ENCODE measurements around the gene KCNN4. TPM values are rescaled to one million over a fixed set of nuclear protein-coding genes. Genes with fewer than 3 reads are reported as not detected.

KCNN4 gene
- total and polyA plus RNA-seq, 10 of the 15 experiments (the other 5 are each of a cell fraction or from before 2014, with no cell fraction given), result 1.4 to 112 (median 77.9) TPM

GRCh38 chr19:43777163-43777695 is 3.5 kb downstream of the KCNN4 start:
- Histone ChIP-seq H2AFZ (ENCODE audit: control insufficient read depth, low read depth, low read length) (no peak overlapping the region), H3K79me2 (ENCODE audit: control insufficient read depth, insufficient read depth, low read length) (peaks cover 64% of the 10 kb centered on the region), H3K9ac (ENCODE audit: control insufficient read depth, insufficient read depth, low read length) (peak overlapping the region; percentile 64), H3K4me1 (ENCODE audit: control insufficient read depth, insufficient read depth, low read length) (peaks cover 43% of the 10 kb centered on the region), H3K36me3 (ENCODE audit: control insufficient read depth in 2 of 2, insufficient read depth in 2 of 2, low read length in 1 of 2) (peaks cover 14 to 16% of the 10 kb centered on the region in 2 experiments), H3K27me3 (replicated peaks in 1 of 2; ENCODE audit: control insufficient read depth in 2 of 2, insufficient read depth in 2 of 2, low read length in 1 of 2) (no peaks in the 10 kb centered on the region), H3K9me3 (replicated peaks; ENCODE audit: control insufficient read depth, insufficient read depth, low read length) (no peaks in the 10 kb centered on the region), H3K27ac (ENCODE audit: control insufficient read depth, insufficient read depth) (peak overlapping the region; percentile 95), H3K4me2 (ENCODE audit: control insufficient read depth, insufficient read depth) (peak overlapping the region; percentile 96), H3K4me3 (peak overlapping the region; percentile 100), H4K20me1 (ENCODE audit: control insufficient read depth, insufficient read depth) (no peaks in the 10 kb centered on the region)
- ChIA-PET CTCF (interaction anchor here (0.6 to 9.2 kb wide), 7 partner anchors 13 to 1831 kb away, joined by 3 to 324 read pairs (median 3); partner anchors contain the start of gene SMG9), RAD21 (ENCODE audit: unreplicated experiment) (interaction anchor here (0.6 to 7.4 kb wide), 9 partner anchors 9 to 108 kb away, joined by 3 to 148 read pairs (median 28); partner anchors contain the start of genes PLAUR, SMG9 and ZNF283), SMC1A (ENCODE audit: uncharacterized antibody, unreplicated experiment) (interaction anchor here (0.6 to 8.3 kb wide), 11 partner anchors 10 to 182 kb away, joined by 3 to 325 read pairs (median 5); partner anchors contain the start of genes IRGQ, PLAUR, SMG9 and ZNF576), POLR2A (interaction anchor here (1.0 to 8.4 kb wide), 4 partner anchors 11 to 109 kb away, joined by 3 to 389 read pairs (median 46); partner anchors contain the start of gene SMG9)
- no peak for DNase-seq (ENCODE audit: low read depth, low spot score)
- FAIRE-seq, result peak; percentile 23
- peak; percentile 29 for ATAC-seq
- BruUV-seq (replicated peaks), result no TSS peak
- 5% methylated on average over 4 of the region's 4 CpGs for WGBS (ENCODE audit: insufficient coverage, insufficient replicate concordance, low lambda C conversion rate, missing lambda C conversion rate)
- in situ Hi-C loops (cut with MboI), result no loop called here
- intact Hi-C loops (cut with micrococcal nuclease; ENCODE audit: unreplicated experiment), result loop anchor here (1.0 kb wide), 2 partner anchors 12 to 23 kb away; partner anchors contain the start of gene SMG9
- TF ChIP-seq BMI1 (IDR thresholded peaks at IDR 0.05; ENCODE audit: borderline replicate concordance) (0 out of 2 replicates have a peak, but pooled peaks have one; percentile 13), NFIC (IDR thresholded peaks at IDR 0.05; ENCODE audit: low read depth, low read length) (peak; percentile 50; the same call in 1 of the 2 replicates), NBN (IDR thresholded peaks at IDR 0.05) (0 out of 2 replicates have a peak, but pooled peaks have one; percentile 21), POLR2AphosphoS2 (IDR thresholded peaks at IDR 0.05; ENCODE audit: low read depth, low read length) (peak; percentile 44; the same call in 1 of the 2 replicates), MTA3 (IDR thresholded peaks at IDR 0.05; ENCODE audit: borderline replicate concordance, low read length) (0 out of 2 replicates have a peak, but pooled peaks have one; percentile 54), ATF7 (IDR thresholded peaks at IDR 0.05; ENCODE audit: low read depth) (0 out of 2 replicates have a peak, but pooled peaks have one; percentile 6), REST (IDR thresholded peaks at IDR 0.05; ENCODE audit: low read depth, low read length) (no peak), MEF2B (IDR thresholded peaks at IDR 0.05; ENCODE audit: partially characterized antibody, poor library complexity, severe bottlenecking) (peak; percentile 54), JUND (IDR thresholded peaks at IDR 0.05; ENCODE audit: low read depth, low read length) (no peak), SUPT20H (IDR thresholded peaks at IDR 0.05; ENCODE audit: borderline replicate concordance, control insufficient read depth, low read depth, low read length) (no peak), IKZF2 (IDR thresholded peaks at IDR 0.05) (0 out of 4 replicates have a peak, but pooled peaks of 1 of the 2 experiments have one; percentile 3), RUNX3 (IDR thresholded peaks at IDR 0.05; ENCODE audit: low read length) (peak; percentile 48; the same call in 1 of the 2 replicates)
- TF ChIP-seq, protein P1, sequence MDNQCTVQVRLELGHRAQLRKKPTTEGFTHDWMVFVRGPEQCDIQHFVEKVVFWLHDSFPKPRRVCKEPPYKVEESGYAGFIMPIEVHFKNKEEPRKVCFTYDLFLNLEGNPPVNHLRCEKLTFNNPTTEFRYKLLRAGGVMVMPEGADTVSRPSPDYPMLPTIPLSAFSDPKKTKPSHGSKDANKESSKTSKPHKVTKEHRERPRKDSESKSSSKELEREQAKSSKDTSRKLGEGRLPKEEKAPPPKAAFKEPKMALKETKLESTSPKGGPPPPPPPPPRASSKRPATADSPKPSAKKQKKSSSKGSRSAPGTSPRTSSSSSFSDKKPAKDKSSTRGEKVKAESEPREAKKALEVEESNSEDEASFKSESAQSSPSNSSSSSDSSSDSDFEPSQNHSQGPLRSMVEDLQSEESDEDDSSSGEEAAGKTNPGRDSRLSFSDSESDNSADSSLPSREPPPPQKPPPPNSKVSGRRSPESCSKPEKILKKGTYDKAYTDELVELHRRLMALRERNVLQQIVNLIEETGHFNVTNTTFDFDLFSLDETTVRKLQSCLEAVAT (IDR thresholded peaks at IDR 0.05), result peak; percentile 74
- TF ChIP-seq, protein P2, sequence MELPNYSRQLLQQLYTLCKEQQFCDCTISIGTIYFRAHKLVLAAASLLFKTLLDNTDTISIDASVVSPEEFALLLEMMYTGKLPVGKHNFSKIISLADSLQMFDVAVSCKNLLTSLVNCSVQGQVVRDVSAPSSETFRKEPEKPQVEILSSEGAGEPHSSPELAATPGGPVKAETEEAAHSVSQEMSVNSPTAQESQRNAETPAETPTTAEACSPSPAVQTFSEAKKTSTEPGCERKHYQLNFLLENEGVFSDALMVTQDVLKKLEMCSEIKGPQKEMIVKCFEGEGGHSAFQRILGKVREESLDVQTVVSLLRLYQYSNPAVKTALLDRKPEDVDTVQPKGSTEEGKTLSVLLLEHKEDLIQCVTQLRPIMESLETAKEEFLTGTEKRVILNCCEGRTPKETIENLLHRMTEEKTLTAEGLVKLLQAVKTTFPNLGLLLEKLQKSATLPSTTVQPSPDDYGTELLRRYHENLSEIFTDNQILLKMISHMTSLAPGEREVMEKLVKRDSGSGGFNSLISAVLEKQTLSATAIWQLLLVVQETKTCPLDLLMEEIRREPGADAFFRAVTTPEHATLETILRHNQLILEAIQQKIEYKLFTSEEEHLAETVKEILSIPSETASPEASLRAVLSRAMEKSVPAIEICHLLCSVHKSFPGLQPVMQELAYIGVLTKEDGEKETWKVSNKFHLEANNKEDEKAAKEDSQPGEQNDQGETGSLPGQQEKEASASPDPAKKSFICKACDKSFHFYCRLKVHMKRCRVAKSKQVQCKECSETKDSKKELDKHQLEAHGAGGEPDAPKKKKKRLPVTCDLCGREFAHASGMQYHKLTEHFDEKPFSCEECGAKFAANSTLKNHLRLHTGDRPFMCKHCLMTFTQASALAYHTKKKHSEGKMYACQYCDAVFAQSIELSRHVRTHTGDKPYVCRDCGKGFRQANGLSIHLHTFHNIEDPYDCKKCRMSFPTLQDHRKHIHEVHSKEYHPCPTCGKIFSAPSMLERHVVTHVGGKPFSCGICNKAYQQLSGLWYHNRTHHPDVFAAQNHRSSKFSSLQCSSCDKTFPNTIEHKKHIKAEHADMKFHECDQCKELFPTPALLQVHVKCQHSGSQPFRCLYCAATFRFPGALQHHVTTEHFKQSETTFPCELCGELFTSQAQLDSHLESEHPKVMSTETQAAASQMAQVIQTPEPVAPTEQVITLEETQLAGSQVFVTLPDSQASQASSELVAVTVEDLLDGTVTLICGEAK (IDR thresholded peaks at IDR 0.05; ENCODE audit: borderline replicate concordance), result no peak
